GM23338 (cell line): Measurements from ENCODE around the gene SNX14.

Experiments used
- CTCF ChIP-seq, 2 experiments: fragments of 200-600 bp in 1 of 2; sonication (generic) in 1 of 2; conservative IDR thresholded peaks; 2 replicates each; pipeline versions ENCODE4 v1.5.1 to v1.6.1; 2016 to 2017; ENCODE audit warnings: antibody characterized with exemption in 2 of 2, low read depth in 2 of 2, mild to moderate bottlenecking in 2 of 2, moderate library complexity in 1 of 2
- POLR2AphosphoS5 ChIP-seq: IDR thresholded peaks from 2 replicates; pipeline ENCODE4 v1.6.1; 2016; ENCODE audit warnings: antibody characterized with exemption, low read depth

GRCh38 chr6:85468326-85468725 lies 125.3 kb downstream of the SNX14 start:
- TF ChIP-seq CTCF (conservative IDR thresholded peaks at IDR 0.05; ENCODE audit: low read depth in 2 of 2), result no peak
- TF ChIP-seq POLR2AphosphoS5, result no peak
